ENCODE results near the gene PDE4B. TPM values are rescaled to one million over a fixed set of nuclear protein-coding genes. Genes with fewer than 3 reads are reported as not detected.

Gene PDE4B
- total RNA-seq, 2 donors from 2014 or later = 4.3 to 18.0 TPM

DNA sequence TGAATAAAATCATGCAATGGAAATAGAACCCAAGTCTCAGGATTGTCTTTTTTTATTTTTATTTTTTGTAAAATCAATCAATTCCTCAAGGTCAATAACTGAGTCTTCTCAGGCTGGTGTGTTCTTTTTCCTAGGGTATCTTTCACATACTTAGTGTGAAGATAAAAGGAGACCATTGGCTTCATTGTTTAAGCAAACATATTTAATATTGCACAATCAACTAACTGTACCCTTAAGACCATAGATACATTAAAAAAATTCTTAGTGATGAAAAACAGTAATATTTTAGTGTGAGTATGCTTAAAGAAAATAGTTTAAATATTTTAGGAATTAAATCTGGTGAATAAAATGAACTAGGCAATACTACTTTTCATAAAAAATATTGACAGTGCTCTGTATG lies 31.4 kb downstream of the PDE4B start:
- H3K4me3 ChIP-seq (ENCODE audit: low read length) = no peak overlapping the region
- H3K4me1 Mint-ChIP-seq = no peaks in the 10 kb centered on the region
- DNase-seq = no peak
- no peaks in the 10 kb centered on the region for H3K36me3 Mint-ChIP-seq (ENCODE audit: low read depth)
- no peaks in the 10 kb centered on the region for H3K9me3 Mint-ChIP-seq
- H3K4me3 Mint-ChIP-seq = no peak overlapping the region
- TF ChIP-seq, protein P1, sequence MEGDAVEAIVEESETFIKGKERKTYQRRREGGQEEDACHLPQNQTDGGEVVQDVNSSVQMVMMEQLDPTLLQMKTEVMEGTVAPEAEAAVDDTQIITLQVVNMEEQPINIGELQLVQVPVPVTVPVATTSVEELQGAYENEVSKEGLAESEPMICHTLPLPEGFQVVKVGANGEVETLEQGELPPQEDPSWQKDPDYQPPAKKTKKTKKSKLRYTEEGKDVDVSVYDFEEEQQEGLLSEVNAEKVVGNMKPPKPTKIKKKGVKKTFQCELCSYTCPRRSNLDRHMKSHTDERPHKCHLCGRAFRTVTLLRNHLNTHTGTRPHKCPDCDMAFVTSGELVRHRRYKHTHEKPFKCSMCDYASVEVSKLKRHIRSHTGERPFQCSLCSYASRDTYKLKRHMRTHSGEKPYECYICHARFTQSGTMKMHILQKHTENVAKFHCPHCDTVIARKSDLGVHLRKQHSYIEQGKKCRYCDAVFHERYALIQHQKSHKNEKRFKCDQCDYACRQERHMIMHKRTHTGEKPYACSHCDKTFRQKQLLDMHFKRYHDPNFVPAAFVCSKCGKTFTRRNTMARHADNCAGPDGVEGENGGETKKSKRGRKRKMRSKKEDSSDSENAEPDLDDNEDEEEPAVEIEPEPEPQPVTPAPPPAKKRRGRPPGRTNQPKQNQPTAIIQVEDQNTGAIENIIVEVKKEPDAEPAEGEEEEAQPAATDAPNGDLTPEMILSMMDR (conservative IDR thresholded peaks at IDR 0.05) = no peak
- H3K27me3 Mint-ChIP-seq (ENCODE audit: insufficient read depth) = no peaks in the 10 kb centered on the region
- no peak overlapping the region for H3K27ac Mint-ChIP-seq
- no peaks in the 10 kb centered on the region for H3K4me1 ChIP-seq (ENCODE audit: control insufficient read depth, insufficient read depth, low read length)
- no peak overlapping the region for H3K9ac ChIP-seq (ENCODE audit: extremely low read depth, low read length, poor library complexity, severe bottlenecking)
- no peaks in the 10 kb centered on the region for H3K36me3 ChIP-seq (ENCODE audit: control insufficient read depth, insufficient read depth, low read length)
- H3K27me3 ChIP-seq (ENCODE audit: control insufficient read depth, insufficient read depth, low read length, poor library complexity, severe bottlenecking) = no peaks in the 10 kb centered on the region
- no peak overlapping the region for H3K27ac ChIP-seq (ENCODE audit: low read depth, low read length)
- H3K9me3 ChIP-seq (ENCODE audit: control insufficient read depth, low read length) = no peaks in the 10 kb centered on the region

DNA sequence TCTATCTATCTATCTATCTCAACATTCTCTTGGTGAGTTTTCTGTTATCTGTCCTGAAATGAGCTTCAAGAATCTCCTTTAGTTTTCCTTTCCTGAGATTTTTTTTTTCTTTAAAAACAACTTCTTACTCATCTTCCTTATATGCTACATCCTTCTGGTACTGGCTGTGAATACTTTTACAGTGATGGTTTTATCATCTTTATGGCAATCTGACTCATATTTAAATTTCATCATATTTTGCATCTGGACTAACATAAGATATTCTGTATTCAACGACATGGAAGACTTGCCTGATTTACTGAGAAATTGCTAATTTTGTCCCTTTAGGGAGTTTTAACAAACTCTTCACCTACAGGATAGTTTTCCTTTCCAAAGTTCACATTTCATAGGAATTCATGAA lies 33.0 kb downstream of the PDE4B start:
- H3K4me1 ChIP-seq (ENCODE audit: control insufficient read depth, insufficient read depth, low read length) = no peaks in the 10 kb centered on the region
- H3K9ac ChIP-seq (ENCODE audit: extremely low read depth, low read length, poor library complexity, severe bottlenecking) = no peak overlapping the region
- no peaks in the 10 kb centered on the region for H3K36me3 ChIP-seq (ENCODE audit: control insufficient read depth, insufficient read depth, low read length)
- TF ChIP-seq, protein P1 (conservative IDR thresholded peaks at IDR 0.05) = no peak
- Mint-ChIP-seq H3K27me3 (ENCODE audit: insufficient read depth) (no peaks in the 10 kb centered on the region), H3K36me3 (ENCODE audit: low read depth) (no peaks in the 10 kb centered on the region), H3K9me3 (no peaks in the 10 kb centered on the region), H3K27ac (no peak overlapping the region), H3K4me1 (no peaks in the 10 kb centered on the region), H3K4me3 (no peak overlapping the region)
- no peaks in the 10 kb centered on the region for H3K9me3 ChIP-seq (ENCODE audit: control insufficient read depth, low read length)
- H3K27ac ChIP-seq (ENCODE audit: low read depth, low read length) = no peak overlapping the region
- H3K4me3 ChIP-seq (ENCODE audit: low read length) = no peak overlapping the region
- H3K27me3 ChIP-seq (ENCODE audit: control insufficient read depth, insufficient read depth, low read length, poor library complexity, severe bottlenecking) = no peaks in the 10 kb centered on the region
- DNase-seq = no peak
- 100% methylated on average over 1 of the region's 1 CpG; no CpG with 5 or more reads in 1 of the 2 experiments for WGBS, 2 experiments (ENCODE audit: insufficient coverage in 1 of 2, insufficient read length in 1 of 2)

DNA sequence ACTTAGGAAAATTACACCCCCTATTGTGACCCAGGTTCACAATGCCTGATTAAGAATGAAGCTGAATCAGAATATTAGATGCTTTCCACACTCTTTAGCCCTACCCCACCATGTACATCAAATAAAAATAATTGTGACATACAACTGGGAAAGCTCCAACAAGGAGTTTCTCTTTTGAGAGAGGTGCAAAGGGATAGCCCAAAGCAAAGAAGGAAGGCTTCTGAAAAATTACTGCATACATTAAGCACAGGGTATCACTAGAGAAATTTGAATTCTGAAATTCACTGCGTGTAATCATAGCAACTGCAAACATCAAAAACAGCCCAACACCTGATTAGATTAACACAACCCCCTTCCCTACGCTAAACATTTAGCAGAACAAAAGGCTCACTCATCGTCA lies 34.1 kb downstream of the PDE4B start:
- no peak overlapping the region for H3K4me3 Mint-ChIP-seq
- no peaks in the 10 kb centered on the region for H3K27me3 Mint-ChIP-seq (ENCODE audit: insufficient read depth)
- H3K9ac ChIP-seq (ENCODE audit: extremely low read depth, low read length, poor library complexity, severe bottlenecking) = no peak overlapping the region
- no peaks in the 10 kb centered on the region for H3K36me3 ChIP-seq (ENCODE audit: control insufficient read depth, insufficient read depth, low read length)
- no peaks in the 10 kb centered on the region for H3K27me3 ChIP-seq (ENCODE audit: control insufficient read depth, insufficient read depth, low read length, poor library complexity, severe bottlenecking)
- no peak overlapping the region for H3K27ac ChIP-seq (ENCODE audit: low read depth, low read length)
- H3K27ac Mint-ChIP-seq = peak overlapping the region; percentile 15
- H3K9me3 Mint-ChIP-seq = no peaks in the 10 kb centered on the region
- no peaks in the 10 kb centered on the region for H3K9me3 ChIP-seq (ENCODE audit: control insufficient read depth, low read length)
- no peak overlapping the region for H3K4me3 ChIP-seq (ENCODE audit: low read length)
- 85 to 94% methylated on average over 2 to 3 of the region's 3 CpGs for WGBS, 2 experiments (ENCODE audit: insufficient coverage in 1 of 2, insufficient read length in 1 of 2)
- TF ChIP-seq, protein P1 (conservative IDR thresholded peaks at IDR 0.05) = no peak
- H3K36me3 Mint-ChIP-seq (ENCODE audit: low read depth) = no peaks in the 10 kb centered on the region
- no peaks in the 10 kb centered on the region for H3K4me1 ChIP-seq (ENCODE audit: control insufficient read depth, insufficient read depth, low read length)
- H3K4me1 Mint-ChIP-seq = no peaks in the 10 kb centered on the region
- no peak for DNase-seq

Measured in endodermal cell (in vitro differentiated cells).